Keratinocyte (primary cell): ENCODE results near the gene MORN2. TPM values are rescaled to one million over a fixed set of nuclear protein-coding genes. Genes with fewer than 3 reads are reported as not detected.

Experiments used
- DNase-seq: peaks from one replicate; pipeline ENCODE4 v3.0.0-alpha.2; 2011; ENCODE audit warnings: low read depth, missing footprints, low spot score
- FAIRE-seq: peaks from 2 replicates; lab custom pipeline; 2011; peaks lifted over from hg19 to GRCh38; lab: Jason Lieb, UNC
- H2AFZ ChIP-seq: 2 replicates; pipeline ENCODE4 v1.6.0; 2012; ENCODE audit warnings: low read length, control low read depth, inconsistent platforms; ENCODE audit not compliant: control insufficient read depth
- H3K27ac ChIP-seq: 2 replicates; pipeline ENCODE4 v1.5.1; 2011; ENCODE audit warnings: low read length; ENCODE audit not compliant: control insufficient read depth, insufficient read depth
- H3K27me3 ChIP-seq: 3 replicates; pipeline ENCODE4 v1.6.0; 2011; ENCODE audit warnings: low read length; ENCODE audit not compliant: control insufficient read depth, insufficient read depth; ENCODE audit errors: extremely low read depth
- H3K36me3 ChIP-seq, 2 experiments: 2 replicates in 1 of 2; 3 replicates in 1 of 2; pipeline ENCODE4 v1.5.1; 2011; ENCODE audit warnings: low read length in 2 of 2, mild to moderate bottlenecking in 1 of 2; ENCODE audit not compliant: control insufficient read depth in 2 of 2, insufficient read depth in 2 of 2; ENCODE audit errors: extremely low read depth in 1 of 2
- H3K4me1 ChIP-seq: 3 replicates; pipeline ENCODE4 v1.5.1; 2011; ENCODE audit warnings: low read length; ENCODE audit not compliant: control insufficient read depth, insufficient read depth; ENCODE audit errors: extremely low read depth
- H3K4me2 ChIP-seq: 3 replicates; pipeline ENCODE4 v1.6.0; 2011; ENCODE audit warnings: low read depth, low read length; ENCODE audit not compliant: control insufficient read depth, insufficient read depth; ENCODE audit errors: extremely low read depth
- H3K4me3 ChIP-seq, 3 experiments: fragments of 200-600 bp in 1 of 3; sonication (generic) in 1 of 3; 2 replicates in 2 of 3; 3 replicates in 1 of 3; pipeline ENCODE4 v1.5.1; 2011 to 2016; ENCODE audit warnings: low read length in 3 of 3, mild to moderate bottlenecking in 3 of 3, control low read depth in 2 of 3, inconsistent platforms in 1 of 3, low read depth in 1 of 3, mixed read lengths in 1 of 3, mixed run types in 1 of 3, moderate library complexity in 1 of 3; ENCODE audit not compliant: control insufficient read depth in 2 of 3, insufficient read depth in 2 of 3; ENCODE audit errors: extremely low read depth in 1 of 3
- H3K79me2 ChIP-seq: 2 replicates; pipeline ENCODE4 v1.6.0; 2012; ENCODE audit warnings: low read length; ENCODE audit not compliant: control insufficient read depth, insufficient read depth
- H3K9ac ChIP-seq: 3 replicates; pipeline ENCODE4 v1.6.0; 2011; ENCODE audit warnings: low read length; ENCODE audit not compliant: control insufficient read depth, insufficient read depth; ENCODE audit errors: extremely low read depth
- H3K9me1 ChIP-seq: 3 replicates; pipeline ENCODE4 v1.6.0; 2011; ENCODE audit warnings: low read length; ENCODE audit not compliant: control insufficient read depth, insufficient read depth; ENCODE audit errors: extremely low read depth
- H3K9me3 ChIP-seq: 2 replicates; pipeline ENCODE4 v1.5.1; 2012; ENCODE audit warnings: low read depth, low read length; ENCODE audit not compliant: control insufficient read depth
- H4K20me1 ChIP-seq: 3 replicates; pipeline ENCODE4 v1.6.0; 2011; ENCODE audit warnings: low read length; ENCODE audit not compliant: control insufficient read depth, insufficient read depth; ENCODE audit errors: extremely low read depth
- CTCF ChIP-seq, 3 experiments: IDR thresholded peaks in 1 of 3; conservative IDR thresholded peaks in 1 of 3; optimal IDR thresholded peaks in 1 of 3; 2 replicates in 2 of 3; 3 replicates in 1 of 3; pipeline versions ENCODE3 to v1.5.1; 2011; ENCODE audit warnings: low read length in 3 of 3, mild to moderate bottlenecking in 3 of 3, moderate library complexity in 2 of 3, control low read depth in 1 of 3, inconsistent platforms in 1 of 3; ENCODE audit not compliant: insufficient read depth in 2 of 3; ENCODE audit errors: extremely low read depth in 1 of 3
- EZH2 ChIP-seq: IDR thresholded peaks from one replicate; pipeline ENCODE4 v1.6.1; 2012; ENCODE audit warnings: inconsistent platforms, mild to moderate bottlenecking, low read length, moderate library complexity
- dilution Hi-C: fragments of 300-500 bp; cut with MboI; formaldehyde crosslinking; loops from one replicate; pipeline ENCODE4 v1.7.0; 2020; ENCODE audit warnings: low sequenced_read_pairs; ENCODE audit not compliant: extremely low pct_ligation_motif_present
- polyA plus RNA-seq, 5 experiments: library from polyadenylated mRNA; depleted of rRNA in 3 of 5; stranded (reverse) in 3 of 5; stranded (forward) in 1 of 5; unstranded in 1 of 5; fragments of >200 nt; gene quantifications; 1 replicate in 1 of 5; 2 replicates in 3 of 5; 3 replicates in 1 of 5; pipeline versions ENCODE4 v1.2.1 to v1.2.3, GENCODE V29; 2011 to 2012; ENCODE audit warnings: missing spikeins in 2 of 5, low read depth in 1 of 5, low replicate concordance in 1 of 5

MORN2 gene
- polyA plus RNA-seq, 1 donor (not counting 4 experiments of a cell fraction or from before 2014, with no cell fraction given), result 22.5 TPM

DNA sequence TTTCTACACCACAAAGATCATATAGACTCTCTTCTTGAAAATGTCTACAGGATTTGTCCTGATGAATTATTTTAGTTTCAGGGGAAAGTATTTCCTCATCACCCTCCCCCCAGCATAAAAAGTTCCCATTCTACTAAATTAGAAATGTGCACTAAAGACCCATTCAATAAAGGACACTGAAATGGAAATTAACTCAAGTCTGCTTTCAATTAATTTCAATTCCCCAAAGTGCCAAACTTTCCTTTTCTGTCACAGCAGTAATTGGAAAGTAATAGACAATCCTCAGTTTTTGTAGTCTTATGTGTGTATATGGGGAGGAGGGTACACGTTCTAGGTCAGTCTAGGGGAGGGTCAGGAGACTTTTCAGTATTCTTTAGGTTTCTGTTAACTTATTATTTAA, 35.4 kb downstream of the MORN2 start:
- Histone ChIP-seq H3K9ac (no peak overlapping the region), H2AFZ (no peak overlapping the region), H3K27me3 (no peaks in the 10 kb centered on the region), H3K4me2 (no peak overlapping the region), H3K9me1 (no peaks in the 10 kb centered on the region), H4K20me1 (no peaks in the 10 kb centered on the region), H3K4me1 (peaks cover 8% of the 10 kb centered on the region), H3K4me3 (no peak overlapping the region), H3K79me2 (no peaks in the 10 kb centered on the region), H3K36me3 (no peaks in the 10 kb centered on the region), H3K27ac (no peak overlapping the region), H3K9me3 (no peaks in the 10 kb centered on the region)
- no peak for DNase-seq
- TF ChIP-seq CTCF (optimal IDR thresholded peaks at IDR 0.05 in 1 of 3, IDR thresholded peaks at IDR 0.05 in 1 of 3, conservative IDR thresholded peaks at IDR 0.05 in 1 of 3; ENCODE audit: extremely low read depth in 1 of 3, insufficient read depth in 2 of 3, low read length in 3 of 3) (no peak), EZH2 (no peak)
- dilution Hi-C loops, result no loop called here
- FAIRE-seq, result no peak

DNA sequence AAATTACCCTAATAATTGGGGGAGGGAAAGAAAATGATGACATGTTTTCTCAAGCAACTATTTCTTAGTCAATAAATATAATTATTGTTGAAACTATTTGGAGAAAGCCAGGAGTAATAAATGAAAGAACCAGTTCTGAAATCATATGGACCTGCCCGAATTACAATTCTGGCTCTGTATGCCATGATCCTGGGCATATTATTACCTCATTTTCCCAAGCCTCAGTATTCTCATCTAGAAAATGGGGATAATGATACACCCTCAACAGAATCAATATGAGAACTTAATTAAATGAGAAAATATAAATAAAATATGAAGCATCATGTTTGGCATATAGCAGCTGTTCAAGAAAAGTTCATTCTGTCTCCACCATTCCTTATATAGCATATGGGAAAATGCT, 36.8 kb downstream of the MORN2 start:
- dilution Hi-C loops, result no loop called here

More for the DNA sequence above, 36.8 kb downstream of the MORN2 start:
- Histone ChIP-seq H3K4me1 (no peaks in the 10 kb centered on the region), H3K4me3 (no peak overlapping the region), H3K36me3 (no peaks in the 10 kb centered on the region), H3K4me2 (no peak overlapping the region), H3K79me2 (no peaks in the 10 kb centered on the region), H3K27ac (no peak overlapping the region), H3K9me1 (no peaks in the 10 kb centered on the region), H4K20me1 (no peaks in the 10 kb centered on the region), H3K27me3 (no peaks in the 10 kb centered on the region), H2AFZ (no peak overlapping the region), H3K9me3 (no peaks in the 10 kb centered on the region), H3K9ac (no peak overlapping the region)
- DNase-seq, result no peak
- TF ChIP-seq CTCF (optimal IDR thresholded peaks at IDR 0.05 in 1 of 3, IDR thresholded peaks at IDR 0.05 in 1 of 3, conservative IDR thresholded peaks at IDR 0.05 in 1 of 3; ENCODE audit: extremely low read depth in 1 of 3, insufficient read depth in 2 of 3, low read length in 3 of 3) (no peak), EZH2 (no peak)
- no peak for FAIRE-seq
